Activated CD8-positive, alpha-beta T cell treated with anti-CD3 and anti-CD28 coated beads for 36 hours (primary cell): Measurements from ENCODE around the gene MB21D2. TPM values are rescaled to one million over a fixed set of nuclear protein-coding genes. Genes with fewer than 3 reads are reported as not detected.

Experiments
- ATAC-seq: fragments of 200-7000 bp; cut with Tn5 transposase; one replicate; pipeline ENCODE4 v1.10.0; 2021; ENCODE audit warnings: mild to moderate bottlenecking, moderate library complexity
- CTCF ChIA-PET: fragments of 350-600 bp; sonication (Branson Sonifier 250); formaldehyde crosslinking; loops from one replicate; lab custom pipeline; 2021; ENCODE audit warnings: antibody characterized with exemption; lab: Charles Lee
- POLR2A ChIA-PET: fragments of 350-600 bp; sonication (Branson Sonifier 250); formaldehyde crosslinking; loops from one replicate; lab custom pipeline; 2021; ENCODE audit warnings: antibody characterized with exemption; lab: Charles Lee
- DNase-seq: peaks from one replicate; pipeline ENCODE4 v3.0.0-alpha.2; 2020
- H3K27ac Mint-ChIP-seq: one replicate; pipeline ENCODE4 v1.8.0; 2021; ENCODE audit warnings: mild to moderate bottlenecking, mixed read lengths
- H3K27me3 Mint-ChIP-seq: one replicate; pipeline ENCODE4 v1.8.0; 2021; ENCODE audit warnings: mixed read lengths
- H3K36me3 Mint-ChIP-seq: one replicate; pipeline ENCODE4 v1.8.0; 2021; ENCODE audit warnings: low read depth, mixed read lengths
- H3K4me1 Mint-ChIP-seq: one replicate; pipeline ENCODE4 v1.8.0; 2021; ENCODE audit warnings: low read depth, mixed read lengths
- H3K4me3 Mint-ChIP-seq: one replicate; pipeline ENCODE4 v1.8.0; 2021; ENCODE audit warnings: mild to moderate bottlenecking, moderate library complexity, mixed read lengths
- H3K9me3 Mint-ChIP-seq: one replicate; pipeline ENCODE4 v1.8.0; 2021; ENCODE audit warnings: mixed read lengths
- intact Hi-C: fragments of 100-400 bp; cut with micrococcal nuclease; formaldehyde crosslinking; loops from one replicate; pipeline ENCODE4 v1.10.0; 2022
- total RNA-seq, 2 experiments: library from RNA; stranded (reverse); gene quantifications; one replicate each; pipeline ENCODE4 v1.2.3, GENCODE V29; 2021
- TF ChIP-seq, protein P1 (sequence below): fragments of 200-600 bp; IDR thresholded peaks from one replicate; pipeline ENCODE4 v1.8.0; 2022; ENCODE audit warnings: antibody characterized with exemption, mild to moderate bottlenecking

MB21D2 gene
- total RNA-seq, 2 experiments from 2014 or later, result 3.1 to 3.2 TPM

DNA sequence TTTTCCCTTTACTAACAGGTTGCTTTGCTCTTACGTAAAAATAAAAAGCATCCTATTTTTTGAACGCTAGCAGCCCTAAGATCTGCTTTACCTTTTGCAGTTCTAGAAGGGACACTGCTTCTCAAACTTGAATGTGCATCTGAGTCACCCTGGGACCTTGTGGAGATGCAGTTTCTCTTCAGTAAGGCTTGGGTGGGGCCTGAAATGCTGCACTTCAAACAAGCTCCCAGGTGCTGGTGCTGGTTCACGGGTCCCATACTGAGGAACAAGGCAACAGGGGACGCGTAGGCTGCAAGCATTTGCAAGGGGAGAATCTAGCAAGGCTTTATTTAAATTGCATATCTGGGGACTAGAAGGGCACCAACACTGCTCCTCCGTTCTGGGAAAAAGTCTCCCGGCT is 30.0 kb downstream of the MB21D2 start:
- TF ChIP-seq, protein P1, sequence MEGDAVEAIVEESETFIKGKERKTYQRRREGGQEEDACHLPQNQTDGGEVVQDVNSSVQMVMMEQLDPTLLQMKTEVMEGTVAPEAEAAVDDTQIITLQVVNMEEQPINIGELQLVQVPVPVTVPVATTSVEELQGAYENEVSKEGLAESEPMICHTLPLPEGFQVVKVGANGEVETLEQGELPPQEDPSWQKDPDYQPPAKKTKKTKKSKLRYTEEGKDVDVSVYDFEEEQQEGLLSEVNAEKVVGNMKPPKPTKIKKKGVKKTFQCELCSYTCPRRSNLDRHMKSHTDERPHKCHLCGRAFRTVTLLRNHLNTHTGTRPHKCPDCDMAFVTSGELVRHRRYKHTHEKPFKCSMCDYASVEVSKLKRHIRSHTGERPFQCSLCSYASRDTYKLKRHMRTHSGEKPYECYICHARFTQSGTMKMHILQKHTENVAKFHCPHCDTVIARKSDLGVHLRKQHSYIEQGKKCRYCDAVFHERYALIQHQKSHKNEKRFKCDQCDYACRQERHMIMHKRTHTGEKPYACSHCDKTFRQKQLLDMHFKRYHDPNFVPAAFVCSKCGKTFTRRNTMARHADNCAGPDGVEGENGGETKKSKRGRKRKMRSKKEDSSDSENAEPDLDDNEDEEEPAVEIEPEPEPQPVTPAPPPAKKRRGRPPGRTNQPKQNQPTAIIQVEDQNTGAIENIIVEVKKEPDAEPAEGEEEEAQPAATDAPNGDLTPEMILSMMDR, result no peak
- Mint-ChIP-seq H3K4me1 (peaks cover 14% of the 10 kb centered on the region), H3K4me3 (no peak overlapping the region), H3K27me3 (peaks cover 10% of the 10 kb centered on the region), H3K36me3 (no peaks in the 10 kb centered on the region), H3K9me3 (no peaks in the 10 kb centered on the region), H3K27ac (no peak overlapping the region)
- POLR2A ChIA-PET, result no interaction called here
- ATAC-seq (no peak), DNase-seq (no peak)
- CTCF ChIA-PET, result interaction anchor here (1.7 kb wide), 1 partner anchor 12 kb away, joined by 4 read pairs; no protein-coding TSS in a partner anchor
- intact Hi-C loops, result no loop called here

DNA sequence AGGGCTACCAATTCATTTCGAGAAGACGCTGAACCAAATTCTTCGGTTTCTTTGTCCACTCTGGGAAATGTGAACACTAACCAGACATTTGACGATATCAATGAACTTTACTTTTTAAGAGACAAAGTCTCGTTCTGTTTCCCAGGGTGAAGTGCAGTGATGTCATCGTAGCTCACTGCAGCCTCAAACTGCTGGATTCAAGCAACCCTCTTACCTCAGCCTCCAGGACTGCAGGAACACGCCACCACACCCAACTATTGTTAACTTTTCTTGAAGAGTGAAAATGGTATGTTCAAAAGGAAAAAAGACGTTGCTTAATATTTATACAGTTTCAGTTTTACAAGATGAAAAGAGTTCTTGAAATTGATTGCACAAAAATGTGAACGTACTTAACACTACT is 30.6 kb downstream of the MB21D2 start:
- DNase-seq (no peak), ATAC-seq (no peak)
- H3K9me3 Mint-ChIP-seq, result no peaks in the 10 kb centered on the region
- H3K27me3 Mint-ChIP-seq, result peaks cover 10% of the 10 kb centered on the region
- TF ChIP-seq, protein P1, result no peak
- ChIA-PET CTCF (no interaction called here), POLR2A (no interaction called here)
- H3K4me3 Mint-ChIP-seq, result no peak overlapping the region
- H3K36me3 Mint-ChIP-seq, result no peaks in the 10 kb centered on the region
- H3K27ac Mint-ChIP-seq, result no peak overlapping the region
- H3K4me1 Mint-ChIP-seq, result peaks cover 11% of the 10 kb centered on the region
- intact Hi-C loops, result no loop called here

DNA sequence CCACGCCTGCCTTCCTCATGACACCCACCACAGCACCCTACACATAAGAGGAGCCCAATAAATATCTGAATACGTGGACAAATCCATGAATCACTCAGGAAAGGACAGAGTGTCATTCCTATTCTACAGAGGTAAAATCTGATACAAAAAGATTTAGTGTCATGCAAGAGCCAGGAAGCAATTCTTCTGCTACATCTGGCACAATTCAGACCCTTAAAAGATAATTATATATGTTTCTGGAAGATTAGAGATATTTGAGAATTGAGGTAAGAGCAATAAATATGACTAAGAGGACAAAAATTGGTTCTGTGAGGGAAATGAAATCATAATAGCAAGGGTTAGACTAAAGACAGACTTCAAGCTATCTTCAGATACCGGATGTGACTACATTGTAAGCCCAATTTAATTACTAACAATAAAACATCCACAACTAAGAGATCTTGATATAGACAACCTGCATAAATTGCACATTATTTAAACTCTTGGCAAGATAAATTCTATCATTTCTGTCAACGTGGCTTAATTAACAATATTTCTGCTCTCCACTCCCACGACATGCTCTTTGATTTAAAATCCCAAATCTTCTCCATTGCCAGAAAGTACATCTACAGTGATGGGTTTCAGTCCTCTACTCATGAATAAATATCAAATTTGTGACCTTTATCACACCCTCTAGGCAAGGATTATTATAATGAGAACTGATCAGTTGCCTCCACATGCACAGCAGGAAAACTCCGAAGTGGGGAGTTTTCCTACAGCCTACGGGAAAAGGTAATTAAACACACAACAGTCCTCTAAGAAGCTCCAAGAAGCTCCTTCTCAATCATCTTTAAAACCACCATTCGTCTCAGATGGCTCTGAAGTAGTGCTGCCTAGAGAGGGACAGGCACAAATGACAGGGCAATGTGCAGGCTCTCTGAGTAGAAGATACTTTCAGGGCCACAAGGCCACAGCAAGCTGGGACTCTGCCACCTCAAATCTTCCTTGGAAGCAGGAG is 32.6 kb downstream of the MB21D2 start:
- TF ChIP-seq, protein P1, result no peak
- Mint-ChIP-seq H3K36me3 (no peaks in the 10 kb centered on the region), H3K27ac (no peak overlapping the region), H3K4me3 (no peak overlapping the region), H3K9me3 (no peaks in the 10 kb centered on the region), H3K4me1 (no peaks in the 10 kb centered on the region), H3K27me3 (peaks cover 6% of the 10 kb centered on the region)
- POLR2A ChIA-PET, result no interaction called here
- DNase-seq (no peak), ATAC-seq (no peak)
- intact Hi-C loops, result no loop called here
- CTCF ChIA-PET, result no interaction called here

DNA sequence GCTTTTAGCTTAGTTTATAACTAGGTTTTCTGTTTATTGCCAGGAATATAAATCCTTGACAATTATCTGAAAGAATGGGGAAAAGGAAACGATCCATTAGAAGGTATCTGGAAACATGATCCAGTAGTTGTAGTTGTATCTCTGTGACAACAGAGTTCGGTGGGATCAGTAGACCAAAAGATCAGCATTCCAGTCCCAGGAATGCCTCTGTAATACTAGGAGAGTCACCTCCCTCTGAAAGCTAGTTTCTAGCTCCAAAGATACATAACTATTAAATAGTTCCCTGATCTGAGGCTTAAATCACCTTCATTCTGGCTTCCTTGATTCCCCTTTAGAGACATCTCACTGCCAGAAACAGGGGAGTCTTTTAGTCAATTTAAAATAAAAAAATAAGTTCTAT is 34.1 kb downstream of the MB21D2 start:
- Mint-ChIP-seq H3K27me3 (peaks cover 3% of the 10 kb centered on the region), H3K9me3 (no peaks in the 10 kb centered on the region), H3K27ac (no peak overlapping the region), H3K36me3 (no peaks in the 10 kb centered on the region), H3K4me1 (no peaks in the 10 kb centered on the region), H3K4me3 (no peak overlapping the region)
- ChIA-PET CTCF (no interaction called here), POLR2A (no interaction called here)
- TF ChIP-seq, protein P1, result no peak
- DNase-seq (no peak), ATAC-seq (no peak)
- intact Hi-C loops, result no loop called here
